HFF-Myc (cell line): ENCODE measurements around the gene ZSCAN23.
"Not testable (repeated sequence)": the region's sequence is repeated elsewhere in the genome, so short reads cannot be mapped to it uniquely, and the experiment has no call there.

Source experiments
- DNase-seq: peaks from one replicate; pipeline ENCODE4 v3.0.0-alpha.2; 2011; ENCODE audit warnings: low read depth; ENCODE audit errors: extremely low read depth
- H3K4me3 ChIP-seq: replicated peaks from 2 replicates; pipeline ENCODE4 v1.5.1; 2011; ENCODE audit warnings: low read depth, mild to moderate bottlenecking, control low read depth, low read length
- CTCF ChIP-seq: IDR thresholded peaks from 2 replicates; pipeline ENCODE4 v1.5.1; 2012; ENCODE audit warnings: mild to moderate bottlenecking, low read depth, low read length, control low read depth; ENCODE audit errors: missing control alignments

Gene ZSCAN23

GRCh38 chr6:28486533-28486932 is 43.2 kb upstream of the ZSCAN23 start:
- DNase-seq: no peak
- no peak for TF ChIP-seq CTCF
- no peak overlapping the region for H3K4me3 ChIP-seq

GRCh38 chr6:28485482-28485881 is 42.2 kb upstream of the ZSCAN23 start:
- no peak overlapping the region for H3K4me3 ChIP-seq
- DNase-seq: no peak
- TF ChIP-seq CTCF: no peak

DNA sequence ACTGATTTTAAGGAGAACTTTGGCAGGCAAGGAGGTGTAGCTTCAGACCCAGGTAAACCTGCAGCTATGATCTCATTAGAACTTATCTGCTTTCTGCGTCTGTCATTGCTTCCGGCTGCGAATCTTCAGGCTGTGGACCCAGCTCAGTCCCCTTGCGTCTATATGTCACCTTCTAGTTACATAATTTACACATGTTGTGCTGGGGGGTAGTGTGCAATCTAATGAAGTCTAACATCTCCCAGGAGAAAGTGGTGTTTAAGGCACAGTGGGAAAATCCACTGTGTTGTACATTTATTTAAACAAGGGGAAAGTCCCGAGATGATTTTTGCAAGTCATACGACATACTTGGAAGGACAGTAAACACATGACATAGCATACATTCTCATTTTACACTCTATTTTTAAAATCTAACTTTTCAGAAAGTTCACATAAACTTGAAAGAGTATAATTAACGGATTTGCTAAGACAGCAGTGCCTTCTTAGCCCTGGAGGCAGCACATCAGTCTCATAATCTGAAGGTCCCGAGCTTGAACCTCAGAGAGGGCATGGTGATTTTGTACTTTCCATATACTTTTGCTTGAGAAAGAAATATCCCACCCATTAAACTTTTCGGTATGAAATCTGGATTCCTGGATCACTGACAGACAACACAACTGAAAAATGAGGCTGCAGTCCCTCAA is 37.1 kb upstream of the ZSCAN23 start:
- no peak for DNase-seq
- no peak overlapping the region for H3K4me3 ChIP-seq
- TF ChIP-seq CTCF: no peak

- DNase-seq: no peak
- no peak overlapping the region for H3K4me3 ChIP-seq
- TF ChIP-seq CTCF: no peak
Measured at GRCh38 chr6:28478518-28478917, 35.2 kb upstream of the ZSCAN23 start.

GRCh38 chr6:28474441-28475219 is 31.3 kb upstream of the ZSCAN23 start:
- H3K4me3 ChIP-seq: peak overlapping the region; percentile 42
- peak; percentile 82 for DNase-seq
- no peak for TF ChIP-seq CTCF

GRCh38 chr6:28469153-28469745 is 26.0 kb upstream of the ZSCAN23 start:
- H3K4me3 ChIP-seq, DNase-seq: not testable (repeated sequence)

DNA sequence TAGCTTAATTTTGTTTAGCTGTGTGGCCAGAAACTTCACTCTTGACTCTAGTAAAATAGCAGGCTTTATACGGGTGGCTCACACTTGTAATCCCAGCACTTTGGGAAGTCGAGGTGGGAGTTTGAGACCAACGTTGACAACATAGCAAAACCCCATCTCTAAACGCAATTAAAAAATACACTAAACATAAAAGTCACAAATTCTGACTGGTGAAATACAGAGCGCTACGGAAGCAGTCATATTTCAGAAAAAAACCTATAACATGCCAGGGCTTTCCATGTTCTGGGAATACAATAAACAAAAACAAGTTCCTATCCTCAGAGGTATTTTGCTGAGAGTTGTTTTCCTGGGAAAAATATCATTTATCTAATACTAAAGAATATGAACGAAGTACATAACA is 24.8 kb upstream of the ZSCAN23 start:
- H3K4me3 ChIP-seq: no peak overlapping the region
- no peak for TF ChIP-seq CTCF
- no peak for DNase-seq
